Skeletal muscle tissue (tissue), 4 donors: ENCODE measurements around the gene KMT2B. TPM values are rescaled to one million over a fixed set of nuclear protein-coding genes. Genes with fewer than 3 reads are reported as not detected.
"Not testable (repeated sequence)": the region's sequence is repeated elsewhere in the genome, so short reads cannot be mapped to it uniquely, and the experiment has no call there.

ENCODE experiments used
- H3K27ac ChIP-seq: one replicate; pipeline ENCODE4 v1.7.0; 2013; ENCODE audit warnings: mild to moderate bottlenecking, low read depth, low read length, inconsistent platforms
- H3K27me3 ChIP-seq, 3 donors: one replicate each; pipeline ENCODE4 v1.7.0; 2013; ENCODE audit warnings: low read length in 3 of 3; ENCODE audit not compliant: control insufficient read depth in 3 of 3, insufficient read depth in 3 of 3
- H3K36me3 ChIP-seq, 3 donors: one replicate each; pipeline ENCODE4 v1.7.0; 2013; ENCODE audit warnings: low read length in 3 of 3; ENCODE audit not compliant: control insufficient read depth in 3 of 3, insufficient read depth in 3 of 3
- H3K4me1 ChIP-seq, 3 donors: one replicate each; pipeline ENCODE4 v1.7.0; 2013; ENCODE audit warnings: low read length in 3 of 3, mild to moderate bottlenecking in 3 of 3; ENCODE audit not compliant: control insufficient read depth in 3 of 3, insufficient read depth in 3 of 3
- H3K4me3 ChIP-seq, 3 donors: one replicate each; pipeline ENCODE4 v1.7.0; 2013; ENCODE audit warnings: low read length in 3 of 3
- H3K9ac ChIP-seq, 3 donors: one replicate each; pipeline ENCODE4 v1.7.0; 2013; ENCODE audit warnings: low read length in 3 of 3, mild to moderate bottlenecking in 3 of 3, moderate library complexity in 2 of 3, low read depth in 1 of 3
- H3K9me3 ChIP-seq, 3 donors: one replicate each; pipeline ENCODE4 v1.7.0; 2013; ENCODE audit warnings: low read length in 3 of 3; ENCODE audit not compliant: control insufficient read depth in 3 of 3
- total RNA-seq: library from RNA; depleted of rRNA; stranded (reverse); fragments of >200 nt; gene quantifications from one replicate; pipeline ENCODE4 v1.2.3, GENCODE V29; 2014
- donor health status: Osteomylitis.

KMT2B gene
- total RNA-seq, 1 donor from 2014 or later: 5.7 TPM

DNA sequence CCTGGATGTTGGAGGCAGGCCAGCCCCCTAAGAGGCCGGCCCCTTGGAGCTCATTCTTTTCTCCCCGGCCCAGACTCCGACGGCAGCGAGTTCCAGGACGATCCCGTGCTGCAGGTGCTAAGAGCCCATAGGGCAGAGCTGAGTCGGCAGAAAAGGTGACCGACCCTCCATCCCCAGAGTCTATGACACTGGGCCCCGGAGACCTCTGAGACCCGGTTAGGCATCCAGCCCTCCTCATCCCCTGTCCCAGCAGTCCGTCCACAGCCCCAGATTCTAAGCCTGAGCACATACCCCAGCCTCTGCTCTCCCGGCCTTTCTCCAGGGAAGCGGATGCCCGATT is 50.2 kb downstream of the KMT2B start:
- no peak overlapping the region for H3K4me3 ChIP-seq
- H3K27ac ChIP-seq: no peak overlapping the region
- H3K36me3 ChIP-seq: peaks cover 5 to 7% (median 5%) of the 10 kb centered on the region in 3 donors
- no peaks in the 10 kb centered on the region for H3K27me3 ChIP-seq
- no peak overlapping the region for H3K9ac ChIP-seq
- no peaks in the 10 kb centered on the region for H3K9me3 ChIP-seq
- H3K4me1 ChIP-seq: no peaks in the 10 kb centered on the region

DNA sequence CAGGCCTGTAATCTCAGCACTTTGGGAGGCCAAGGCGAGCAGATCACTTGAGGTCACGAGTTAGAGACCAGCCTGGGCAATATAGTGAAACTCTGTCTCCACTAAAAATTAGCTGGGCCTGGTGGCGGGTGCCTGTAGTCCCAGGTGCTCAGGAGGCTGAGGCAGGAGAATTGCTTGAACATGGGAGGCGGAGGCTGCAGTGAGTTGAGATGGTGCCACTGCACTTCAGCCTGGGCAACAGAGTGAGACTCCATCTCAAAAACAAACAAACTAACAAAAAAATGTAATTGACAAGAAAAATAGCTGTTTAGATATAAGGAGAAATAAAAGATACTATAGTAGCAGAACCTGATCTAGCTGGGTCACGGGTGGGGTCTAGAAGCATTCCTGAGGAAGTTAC is 54.6 kb downstream of the KMT2B start:
- H3K27me3 ChIP-seq, H3K9ac ChIP-seq: not testable (repeated sequence)

DNA sequence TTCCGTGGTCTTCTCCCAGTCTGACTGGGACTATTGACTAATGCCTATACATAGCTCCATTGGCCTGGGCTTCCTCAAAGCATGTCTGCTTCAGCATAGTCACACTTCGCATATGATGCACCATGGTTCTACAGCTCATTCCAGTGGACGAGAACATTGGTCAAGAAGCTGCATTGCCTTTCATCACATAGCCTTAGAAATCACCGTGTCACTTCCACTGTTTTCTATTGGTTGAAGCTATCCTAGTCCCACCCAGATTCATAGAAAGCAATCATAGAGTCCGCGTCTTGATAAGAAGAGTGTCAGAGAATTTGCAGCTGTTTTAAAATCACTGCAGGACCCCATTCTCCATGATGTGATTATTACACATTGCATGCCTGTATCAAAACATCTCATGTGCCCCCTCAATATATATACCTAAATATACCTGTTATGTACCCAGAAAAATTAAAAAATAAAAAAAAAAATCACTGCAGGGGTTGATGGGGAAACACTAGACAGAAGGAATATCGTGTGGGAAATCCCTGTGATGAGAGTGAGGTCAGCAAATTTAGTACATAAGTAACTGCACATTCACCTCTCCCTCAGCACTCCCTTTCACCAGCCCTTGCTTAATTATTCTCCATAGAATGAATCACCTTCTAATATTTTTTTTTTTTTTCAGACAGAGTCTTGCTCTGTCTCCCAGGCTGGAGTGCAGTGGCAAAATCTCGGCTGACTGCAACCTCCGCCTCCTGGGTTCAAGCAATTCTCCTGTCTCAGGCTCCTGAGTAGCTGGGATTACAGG is 55.4 kb downstream of the KMT2B start:
- no peak overlapping the region for H3K27ac ChIP-seq
- H3K36me3 ChIP-seq: peaks cover 0 to 4% (median 0%) of the 10 kb centered on the region in 3 donors
- H3K9me3 ChIP-seq: no peaks in the 10 kb centered on the region
- H3K9ac ChIP-seq: no peak overlapping the region
- H3K27me3 ChIP-seq: no peaks in the 10 kb centered on the region
- peaks cover 10 to 13% (median 11%) of the 10 kb centered on the region in 3 donors for H3K4me1 ChIP-seq
- H3K4me3 ChIP-seq: no peak overlapping the region

More for the DNA sequence above, 54.6 kb downstream of the KMT2B start:
- H3K36me3 ChIP-seq, H3K9me3 ChIP-seq, H3K27ac ChIP-seq, H3K4me3 ChIP-seq: not testable (repeated sequence)
- peaks cover 10 to 13% (median 11%) of the 10 kb centered on the region in 3 donors for H3K4me1 ChIP-seq

DNA sequence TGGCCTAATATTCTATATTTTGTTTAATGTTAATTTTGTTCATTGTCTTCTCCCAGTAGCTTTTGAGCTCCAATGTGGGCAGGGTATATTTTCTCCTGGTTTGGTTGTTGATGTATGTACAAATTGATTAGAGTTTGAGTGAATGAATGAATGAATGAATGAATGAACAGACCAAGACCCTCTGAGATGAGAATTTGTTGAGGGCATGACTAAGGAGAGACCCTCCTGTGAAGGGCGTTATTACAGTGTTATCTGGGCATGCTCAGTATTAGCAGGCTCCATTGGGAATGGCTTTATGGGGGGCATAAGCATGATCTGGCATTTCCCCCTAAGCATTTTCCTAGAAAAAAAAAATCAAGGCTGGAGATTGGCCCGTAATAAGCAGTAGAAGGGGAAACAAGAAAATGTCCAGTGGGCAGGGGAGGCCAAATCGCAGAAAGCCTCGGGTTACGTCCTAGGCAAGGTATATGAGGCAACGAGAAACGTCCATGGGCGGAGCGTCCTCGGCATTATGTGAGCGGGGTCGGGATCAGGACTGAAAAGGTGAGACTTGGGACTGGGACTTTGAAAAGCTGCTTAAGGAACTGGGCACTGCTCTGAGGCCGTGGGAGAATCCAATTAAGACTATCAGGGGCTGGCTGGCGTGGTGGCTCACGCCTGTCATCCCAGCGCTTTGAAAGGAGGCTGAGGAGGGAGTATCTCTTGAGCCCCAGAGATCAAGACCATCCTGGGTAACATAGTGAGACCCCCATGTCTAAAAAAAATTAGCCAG is 56.7 kb downstream of the KMT2B start:
- Histone ChIP-seq H3K9ac (peak overlapping the region in 2 of 3 donors; percentile 24 to 76), H3K9me3 (no peaks in the 10 kb centered on the region)

DNA sequence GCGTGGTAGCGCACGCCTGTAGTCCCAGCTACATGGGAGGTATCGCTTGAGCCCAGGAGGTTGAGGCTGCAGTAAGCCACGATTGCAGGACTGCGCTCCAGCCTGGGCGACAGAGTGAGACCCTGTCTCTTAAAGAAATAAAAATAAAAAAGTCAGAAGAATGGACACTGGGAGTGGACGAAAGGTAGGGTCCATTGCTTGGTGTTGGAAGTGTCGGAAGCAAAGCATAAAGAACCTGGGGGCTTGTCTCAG is 57.2 kb downstream of the KMT2B start:
- no peaks in the 10 kb centered on the region for H3K27me3 ChIP-seq
- no peak overlapping the region for H3K27ac ChIP-seq
- no peaks in the 10 kb centered on the region for H3K9me3 ChIP-seq
- peaks cover 10 to 13% (median 11%) of the 10 kb centered on the region in 3 donors for H3K4me1 ChIP-seq
- peak overlapping the region in 2 of 3 donors; percentile 24 to 76 for H3K9ac ChIP-seq
- H3K36me3 ChIP-seq: peaks cover 4 to 13% (median 7%) of the 10 kb centered on the region in 3 donors
- H3K4me3 ChIP-seq: peak overlapping the region; percentile 73 to 83 (median 76)

More for the DNA sequence above, 56.7 kb downstream of the KMT2B start:
- no peak overlapping the region for H3K27ac ChIP-seq
- no peaks in the 10 kb centered on the region for H3K27me3 ChIP-seq
- H3K4me3 ChIP-seq: peak overlapping the region; percentile 73 to 83 (median 76)
- peaks cover 10 to 13% (median 11%) of the 10 kb centered on the region in 3 donors for H3K4me1 ChIP-seq
- peaks cover 4 to 10% (median 4%) of the 10 kb centered on the region in 3 donors for H3K36me3 ChIP-seq

DNA sequence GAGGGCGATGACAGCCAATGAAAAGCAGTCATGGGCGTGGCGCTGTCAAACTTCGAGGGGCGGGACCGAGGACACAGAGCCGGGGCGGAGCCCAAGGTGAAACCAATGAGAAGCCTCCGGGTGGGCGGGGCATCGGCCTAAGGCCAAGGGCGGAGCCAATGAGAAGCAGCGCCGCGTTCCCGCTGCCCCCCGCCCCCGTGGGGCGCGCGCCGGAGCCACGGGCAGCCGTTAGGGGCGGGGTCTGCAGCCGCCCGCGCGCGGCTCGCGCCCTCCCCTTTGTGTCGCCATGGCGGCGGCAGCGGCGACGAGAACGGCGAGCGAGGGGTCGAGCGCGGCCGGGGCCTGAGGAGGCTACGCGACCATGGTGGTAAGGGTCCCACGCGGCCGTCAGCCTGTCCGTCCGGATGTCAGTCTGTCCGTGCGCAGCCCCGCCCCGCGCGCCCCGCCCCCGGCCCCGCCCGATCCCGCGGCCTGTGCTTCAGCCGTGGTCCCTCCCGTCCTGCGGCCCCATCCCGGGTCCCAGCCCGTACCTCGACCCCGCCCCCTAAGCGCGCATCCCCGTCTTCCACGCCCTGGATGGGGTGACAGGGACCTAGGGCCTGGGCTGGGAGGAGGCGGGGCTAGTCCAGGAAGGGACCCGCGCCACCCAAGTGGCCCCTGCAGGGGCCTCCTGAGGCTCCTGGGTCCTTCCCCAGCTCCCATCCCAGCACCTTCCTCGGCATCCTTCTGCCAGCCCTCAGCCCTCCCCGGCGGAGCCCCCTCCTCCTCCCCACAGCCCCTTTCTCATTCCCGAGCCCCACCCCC is 57.7 kb downstream of the KMT2B start, which contains the start of gene ARHGAP33:
ARHGAP33 (plus strand) TSS at position 267 of the 804 bp plus-strand sequence; CDS start at position 362, 95 bp downstream.
- Histone ChIP-seq H3K27me3 (no peaks in the 10 kb centered on the region), H3K27ac (no peak within 1 kb of the TSS), H3K9ac (peak within 1 kb of the TSS; percentile 38 to 76 (median 51)), H3K9me3 (no peaks in the 10 kb centered on the region), H3K4me1 (peaks cover 10 to 13% (median 11%) of the 10 kb centered on the region in 3 donors), H3K36me3 (peaks cover 4 to 13% (median 8%) of the 10 kb centered on the region in 3 donors), H3K4me3 (peak within 1 kb of the TSS; percentile 73 to 83 (median 76))

DNA sequence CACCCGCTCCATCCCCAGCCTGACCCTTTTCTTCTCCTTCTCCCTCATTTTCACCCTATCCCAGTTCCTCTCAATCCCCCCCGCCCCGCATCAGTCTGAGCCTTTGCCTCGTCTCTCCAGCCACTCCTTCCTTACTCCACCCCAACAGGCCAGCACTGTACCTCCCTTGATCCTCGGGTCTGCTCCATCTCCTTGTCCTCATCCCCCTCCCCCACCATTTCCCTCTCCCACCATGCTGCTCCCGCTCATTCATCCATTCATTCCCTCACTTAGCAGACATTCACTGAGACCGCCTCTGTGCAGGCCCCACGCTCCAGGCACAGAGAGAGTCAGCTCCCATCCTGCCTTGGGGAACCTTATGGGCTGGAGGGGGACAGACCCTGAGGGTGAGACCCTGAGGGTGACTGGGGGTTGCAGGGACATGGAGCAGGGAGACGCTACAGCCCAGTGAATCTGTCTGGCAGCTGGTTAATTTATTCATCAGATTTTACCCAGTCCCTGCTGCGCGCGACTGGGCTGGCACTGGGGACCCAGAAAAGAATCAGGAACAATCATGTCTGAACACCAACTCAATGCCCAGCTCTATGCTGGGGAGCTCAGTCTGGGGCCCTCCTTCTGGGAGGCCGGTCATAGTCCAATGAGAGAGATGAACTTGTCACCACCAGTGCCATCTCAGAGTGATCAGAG is 58.4 kb downstream of the KMT2B start:
- no peaks in the 10 kb centered on the region for H3K9me3 ChIP-seq
- peaks cover 10 to 13% (median 11%) of the 10 kb centered on the region in 3 donors for H3K4me1 ChIP-seq
- peak overlapping the region; percentile 25 to 51 (median 38) for H3K9ac ChIP-seq
- peak overlapping the region in 1 of 3 donors; percentile 76 for H3K4me3 ChIP-seq
- H3K27ac ChIP-seq: no peak overlapping the region
- peaks cover 4 to 13% (median 9%) of the 10 kb centered on the region in 3 donors for H3K36me3 ChIP-seq
- no peaks in the 10 kb centered on the region for H3K27me3 ChIP-seq

DNA sequence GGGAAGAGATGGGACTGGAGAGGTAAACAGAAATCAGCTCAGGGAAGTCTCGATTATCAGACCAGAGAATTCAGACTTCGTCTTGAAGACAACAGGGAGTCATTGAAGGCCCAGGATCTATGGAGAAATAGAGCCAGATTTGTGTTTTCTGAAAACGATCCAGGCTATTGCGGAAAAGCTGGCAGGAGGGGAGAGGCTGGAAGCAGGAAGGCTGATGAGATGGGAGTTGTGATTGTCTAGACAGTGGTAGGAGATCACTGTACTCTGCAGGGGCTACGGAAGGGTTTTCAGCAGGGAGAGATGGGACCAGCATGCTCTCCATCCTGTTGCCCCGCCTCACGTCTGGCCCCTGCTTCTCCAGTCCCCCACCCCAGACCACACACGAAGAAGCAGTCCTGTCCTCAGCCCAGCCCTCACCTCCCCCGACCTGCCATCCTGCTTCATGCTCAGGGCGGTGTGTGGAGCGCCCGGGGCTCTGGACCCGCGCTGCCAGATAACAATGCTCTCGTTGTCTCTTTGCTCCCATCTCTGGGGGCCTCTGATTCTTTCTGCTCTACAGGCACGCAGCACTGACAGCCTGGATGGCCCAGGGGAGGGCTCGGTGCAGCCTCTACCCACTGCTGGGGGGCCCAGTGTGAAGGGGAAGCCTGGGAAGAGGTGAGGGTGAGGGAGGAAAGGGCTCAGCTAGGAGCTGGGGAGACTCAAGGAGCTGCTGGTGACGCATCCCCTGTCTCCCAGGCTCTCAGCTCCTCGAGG is 59.5 kb downstream of the KMT2B start:
- H3K27me3 ChIP-seq: no peaks in the 10 kb centered on the region
- no peak overlapping the region for H3K4me3 ChIP-seq
- peaks cover 10 to 13% (median 11%) of the 10 kb centered on the region in 3 donors for H3K4me1 ChIP-seq
- no peak overlapping the region for H3K27ac ChIP-seq
- no peaks in the 10 kb centered on the region for H3K9me3 ChIP-seq
- H3K36me3 ChIP-seq: peaks cover 9 to 13% (median 12%) of the 10 kb centered on the region in 3 donors
- H3K9ac ChIP-seq: no peak overlapping the region

DNA sequence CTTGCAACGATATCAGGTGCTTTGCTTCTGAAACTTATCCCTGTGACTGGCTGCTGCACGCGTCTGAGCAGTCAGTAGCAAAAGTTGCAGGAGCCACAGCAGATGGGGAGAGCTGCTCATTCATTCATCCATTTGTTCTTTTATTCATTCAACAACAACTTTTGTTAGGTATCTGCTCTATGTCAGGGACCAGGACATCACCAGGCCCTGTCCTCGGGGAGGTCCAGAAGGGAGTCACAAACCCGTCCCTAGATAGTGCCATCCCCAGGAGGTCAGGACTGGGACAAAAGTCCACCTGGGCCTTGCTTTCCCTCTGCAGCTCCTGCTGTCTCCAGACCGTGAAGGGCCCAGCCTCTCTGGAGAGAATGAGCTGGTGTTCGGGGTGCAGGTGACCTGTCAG is 60.2 kb downstream of the KMT2B start:
- no peaks in the 10 kb centered on the region for H3K27me3 ChIP-seq
- H3K36me3 ChIP-seq: peaks cover 10 to 13% (median 12%) of the 10 kb centered on the region in 3 donors
- no peak overlapping the region for H3K4me3 ChIP-seq
- H3K27ac ChIP-seq: no peak overlapping the region
- H3K9ac ChIP-seq: peak overlapping the region in 1 of 3 donors; percentile 3
- H3K4me1 ChIP-seq: peaks cover 10 to 13% (median 11%) of the 10 kb centered on the region in 3 donors
- no peaks in the 10 kb centered on the region for H3K9me3 ChIP-seq
